DND-41 (cell line): ENCODE measurements around the gene FAM131C.
"Not testable (repeated sequence)": the region's sequence is repeated elsewhere in the genome, so short reads cannot be mapped to it uniquely, and the experiment has no call there.

Experiments
- EZH2 ChIP-seq: IDR thresholded peaks from 3 replicates; pipeline ENCODE4 v1.6.1; 2012; ENCODE audit warnings: borderline replicate concordance, low read depth, mild to moderate bottlenecking, moderate library complexity, low read length, inconsistent platforms; ENCODE audit not compliant: severe bottlenecking
- TF ChIP-seq, protein P1 (sequence below): IDR thresholded peaks from 2 replicates; pipeline ENCODE4 v1.5.1; 2012; ENCODE audit warnings: borderline replicate concordance, low read length, moderate library complexity, mild to moderate bottlenecking; ENCODE audit not compliant: poor library complexity, severe bottlenecking; ENCODE audit errors: extremely low read depth

DNA sequence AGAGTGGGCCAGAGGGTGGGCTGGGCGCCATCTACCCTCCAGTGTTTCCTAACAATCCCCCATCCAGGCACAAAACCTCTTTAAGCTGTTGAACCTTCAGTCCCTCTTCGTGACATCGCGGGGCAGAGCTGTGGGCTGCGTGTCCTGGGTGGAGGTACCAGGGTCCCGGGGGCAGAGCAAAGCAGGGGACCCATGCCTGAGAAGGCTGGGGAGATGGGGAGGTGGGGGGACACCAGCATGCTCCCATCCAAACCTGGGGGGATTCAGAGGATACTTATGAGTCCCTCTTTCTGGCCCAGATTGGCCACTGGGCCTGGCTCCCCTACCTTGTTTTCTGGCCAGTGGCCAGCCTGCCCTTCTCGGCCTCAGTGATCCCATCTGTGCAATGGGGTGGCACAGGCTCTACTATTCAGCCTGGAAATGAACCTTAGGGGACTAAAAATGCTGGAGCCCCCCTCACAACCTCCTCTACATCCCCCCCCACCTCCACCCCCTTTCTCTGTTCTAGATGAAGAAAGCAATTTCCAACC, 40.3 kb downstream of the FAM131C start:
- TF ChIP-seq, protein P1, sequence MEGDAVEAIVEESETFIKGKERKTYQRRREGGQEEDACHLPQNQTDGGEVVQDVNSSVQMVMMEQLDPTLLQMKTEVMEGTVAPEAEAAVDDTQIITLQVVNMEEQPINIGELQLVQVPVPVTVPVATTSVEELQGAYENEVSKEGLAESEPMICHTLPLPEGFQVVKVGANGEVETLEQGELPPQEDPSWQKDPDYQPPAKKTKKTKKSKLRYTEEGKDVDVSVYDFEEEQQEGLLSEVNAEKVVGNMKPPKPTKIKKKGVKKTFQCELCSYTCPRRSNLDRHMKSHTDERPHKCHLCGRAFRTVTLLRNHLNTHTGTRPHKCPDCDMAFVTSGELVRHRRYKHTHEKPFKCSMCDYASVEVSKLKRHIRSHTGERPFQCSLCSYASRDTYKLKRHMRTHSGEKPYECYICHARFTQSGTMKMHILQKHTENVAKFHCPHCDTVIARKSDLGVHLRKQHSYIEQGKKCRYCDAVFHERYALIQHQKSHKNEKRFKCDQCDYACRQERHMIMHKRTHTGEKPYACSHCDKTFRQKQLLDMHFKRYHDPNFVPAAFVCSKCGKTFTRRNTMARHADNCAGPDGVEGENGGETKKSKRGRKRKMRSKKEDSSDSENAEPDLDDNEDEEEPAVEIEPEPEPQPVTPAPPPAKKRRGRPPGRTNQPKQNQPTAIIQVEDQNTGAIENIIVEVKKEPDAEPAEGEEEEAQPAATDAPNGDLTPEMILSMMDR, result not testable (repeated sequence)
- TF ChIP-seq EZH2, result not testable (repeated sequence)
